Measurements from ENCODE around the gene MED29. TPM values are rescaled to one million over a fixed set of nuclear protein-coding genes. Genes with fewer than 3 reads are reported as not detected.

The MED29 gene
- total and polyA plus RNA-seq, 2 donors (not counting 1 experiment from before 2014, with no cell fraction given): 33.0 to 47.5 TPM

DNA sequence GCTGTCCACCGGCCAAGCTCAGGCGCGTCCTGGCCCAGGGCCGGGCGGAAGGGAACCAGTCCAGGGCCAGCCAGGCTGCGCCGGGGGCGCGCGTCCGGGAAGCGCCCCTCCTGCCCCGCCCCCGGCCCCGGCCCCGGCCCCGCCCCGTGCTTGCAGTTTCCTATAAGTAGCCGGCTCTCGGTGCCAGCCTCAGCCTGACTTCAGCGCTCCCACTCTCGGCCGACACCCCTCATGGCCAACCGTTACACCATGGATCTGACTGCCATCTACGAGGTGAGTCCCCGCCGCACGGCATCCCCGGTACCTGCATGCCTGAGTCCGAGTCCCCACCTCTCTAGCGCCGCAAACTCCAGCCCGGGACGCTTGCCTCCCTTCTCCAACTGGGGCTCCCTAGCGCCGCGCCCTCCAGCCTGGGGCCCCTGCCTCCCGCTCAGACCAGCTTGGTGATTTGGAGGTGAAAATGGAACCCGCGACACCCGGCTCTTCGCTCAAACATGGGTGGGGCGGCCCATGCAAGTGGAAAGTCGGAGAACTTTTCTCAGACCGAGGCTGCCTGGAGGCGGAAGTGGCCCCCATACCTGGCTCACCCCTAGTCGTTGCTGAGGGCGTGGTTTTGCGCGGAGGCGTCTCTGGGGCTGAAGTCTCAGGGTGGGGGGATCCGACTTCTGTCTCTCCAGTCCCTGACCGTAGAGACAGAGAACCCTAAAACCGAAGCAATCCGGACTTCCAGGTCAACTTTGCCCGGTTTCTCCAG, 15.7 kb downstream of the MED29 start, which contains the start of gene ZFP36:
TSS of gene ZFP36 (plus strand) at position 192 of the 754 bp plus-strand sequence. CDS start at position 250, 58 bp downstream.
- peaks cover 63% of the 10 kb centered on the region for H3K4me1 Mint-ChIP-seq

More for the DNA sequence above, 15.7 kb downstream of the MED29 start, which contains the start of gene ZFP36:
- ChIA-PET CTCF (interaction anchor here (1.0 to 2.9 kb wide), 4 partner anchors 7 to 22 kb away, joined by 3 to 42 read pairs (median 14); partner anchors contain the start of genes MED29 and PAF1), POLR2A (interaction anchor here (0.8 to 8.8 kb wide), 6 partner anchors 8 to 65 kb away, joined by 3 to 69 read pairs (median 12); partner anchors contain the start of genes MED29, PAF1, RPS16 and SAMD4B)
- peak within 1 kb of the TSS; percentile 99 for H3K9ac ChIP-seq (ENCODE audit: low read length)
- Mint-ChIP-seq H3K27me3 (no peaks in the 10 kb centered on the region), H3K4me3 (peak within 1 kb of the TSS; percentile 94), H3K9me3 (ENCODE audit: insufficient read depth) (no peaks in the 10 kb centered on the region), H3K27ac (peak within 1 kb of the TSS; percentile 97)
- ATAC-seq (ENCODE audit: low read depth) (peak; percentile 22), DNase-seq (peak; percentile 92)
- peaks cover 28% of the 10 kb centered on the region for H4K20me1 ChIP-seq (ENCODE audit: control insufficient read depth, insufficient read depth, low read length, poor library complexity, severe bottlenecking)
- peaks cover 60% of the 10 kb centered on the region for H3K79me2 ChIP-seq (ENCODE audit: control insufficient read depth, insufficient read depth, low read length)
- H3K4me3 ChIP-seq (ENCODE audit: control extremely low read depth in 1 of 5, extremely low read depth in 1 of 5, insufficient read depth in 1 of 5, low read depth in 2 of 5, low read length in 4 of 5): peak within 1 kb of the TSS; percentile 87 to 99 (median 95)
- H3K27me3 ChIP-seq (replicated peaks in 1 of 4; ENCODE audit: control extremely low read depth in 1 of 4, control insufficient read depth in 3 of 4, insufficient read depth in 4 of 4, low read length in 3 of 4): no peaks in the 10 kb centered on the region
- peak within 1 kb of the TSS; percentile 100 for H3K27ac ChIP-seq (ENCODE audit: low read length in 2 of 2)
- WGBS (ENCODE audit: insufficient coverage): under 1% methylated on average over 54 of the region's 56 CpGs
- TF ChIP-seq, protein P1, sequence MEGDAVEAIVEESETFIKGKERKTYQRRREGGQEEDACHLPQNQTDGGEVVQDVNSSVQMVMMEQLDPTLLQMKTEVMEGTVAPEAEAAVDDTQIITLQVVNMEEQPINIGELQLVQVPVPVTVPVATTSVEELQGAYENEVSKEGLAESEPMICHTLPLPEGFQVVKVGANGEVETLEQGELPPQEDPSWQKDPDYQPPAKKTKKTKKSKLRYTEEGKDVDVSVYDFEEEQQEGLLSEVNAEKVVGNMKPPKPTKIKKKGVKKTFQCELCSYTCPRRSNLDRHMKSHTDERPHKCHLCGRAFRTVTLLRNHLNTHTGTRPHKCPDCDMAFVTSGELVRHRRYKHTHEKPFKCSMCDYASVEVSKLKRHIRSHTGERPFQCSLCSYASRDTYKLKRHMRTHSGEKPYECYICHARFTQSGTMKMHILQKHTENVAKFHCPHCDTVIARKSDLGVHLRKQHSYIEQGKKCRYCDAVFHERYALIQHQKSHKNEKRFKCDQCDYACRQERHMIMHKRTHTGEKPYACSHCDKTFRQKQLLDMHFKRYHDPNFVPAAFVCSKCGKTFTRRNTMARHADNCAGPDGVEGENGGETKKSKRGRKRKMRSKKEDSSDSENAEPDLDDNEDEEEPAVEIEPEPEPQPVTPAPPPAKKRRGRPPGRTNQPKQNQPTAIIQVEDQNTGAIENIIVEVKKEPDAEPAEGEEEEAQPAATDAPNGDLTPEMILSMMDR (IDR thresholded peaks at IDR 0.05): no peak
- TF ChIP-seq EZH2 (IDR thresholded peaks at IDR 0.05; ENCODE audit: borderline replicate concordance, insufficient read depth, low read depth, low read length, poor library complexity, severe bottlenecking): no peak
- H3K9me3 ChIP-seq (ENCODE audit: control extremely low read depth in 1 of 3, control insufficient read depth in 2 of 3, insufficient read depth in 1 of 3, low read length in 2 of 3): peaks cover 0 to 4% (median 0%) of the 10 kb centered on the region in 3 donors
- peaks cover 46 to 69% of the 10 kb centered on the region in 2 donors for H3K4me1 ChIP-seq (ENCODE audit: control insufficient read depth in 2 of 2, insufficient read depth in 2 of 2, low read length in 2 of 2)
- H3K36me3 ChIP-seq (replicated peaks in 1 of 2; ENCODE audit: control extremely low read depth in 1 of 2, control insufficient read depth in 1 of 2, extremely low read depth in 1 of 2, insufficient read depth in 2 of 2, low read length in 1 of 2): peaks cover 0 to 24% of the 10 kb centered on the region in 2 experiments
- peak within 1 kb of the TSS; percentile 100 for H3K4me2 ChIP-seq (replicated peaks; ENCODE audit: low read depth, low read length, poor library complexity, severe bottlenecking)
- H2AFZ ChIP-seq (ENCODE audit: insufficient read depth, low read depth, low read length, poor library complexity, severe bottlenecking): peak within 1 kb of the TSS; percentile 8
- intact Hi-C loops (cut with micrococcal nuclease): loop anchor here (10.0 kb wide), 1 partner anchor 542 kb away; no protein-coding TSS in a partner anchor

Measured in B cell (primary cell).